Thyroid gland (tissue), 4 donors: Measurements from ENCODE around the gene MDN1.

ENCODE experiments used
- POLR2A ChIP-seq, 2 donors: fragments of 450-650 bp; IDR thresholded peaks; one replicate each; pipeline ENCODE4 v1.6.1; 2017; ENCODE audit warnings: antibody characterized with exemption in 2 of 2, mild to moderate bottlenecking in 2 of 2, moderate library complexity in 1 of 2
- TF ChIP-seq, protein P1 (sequence below), 6 experiments: fragments of 200-600 bp in 3 of 6; fragments of 450-650 bp in 3 of 6; sonication (generic) in 3 of 6; IDR thresholded peaks; one replicate each; pipeline ENCODE4 v1.5.1; 2016 to 2019; ENCODE audit warnings: antibody characterized with exemption in 6 of 6, mild to moderate bottlenecking in 2 of 6, inconsistent platforms in 1 of 6, moderate library complexity in 1 of 6

GRCh38 chr6:89727501-89727900 is 92.1 kb downstream of the MDN1 start:
- TF ChIP-seq, protein P1, sequence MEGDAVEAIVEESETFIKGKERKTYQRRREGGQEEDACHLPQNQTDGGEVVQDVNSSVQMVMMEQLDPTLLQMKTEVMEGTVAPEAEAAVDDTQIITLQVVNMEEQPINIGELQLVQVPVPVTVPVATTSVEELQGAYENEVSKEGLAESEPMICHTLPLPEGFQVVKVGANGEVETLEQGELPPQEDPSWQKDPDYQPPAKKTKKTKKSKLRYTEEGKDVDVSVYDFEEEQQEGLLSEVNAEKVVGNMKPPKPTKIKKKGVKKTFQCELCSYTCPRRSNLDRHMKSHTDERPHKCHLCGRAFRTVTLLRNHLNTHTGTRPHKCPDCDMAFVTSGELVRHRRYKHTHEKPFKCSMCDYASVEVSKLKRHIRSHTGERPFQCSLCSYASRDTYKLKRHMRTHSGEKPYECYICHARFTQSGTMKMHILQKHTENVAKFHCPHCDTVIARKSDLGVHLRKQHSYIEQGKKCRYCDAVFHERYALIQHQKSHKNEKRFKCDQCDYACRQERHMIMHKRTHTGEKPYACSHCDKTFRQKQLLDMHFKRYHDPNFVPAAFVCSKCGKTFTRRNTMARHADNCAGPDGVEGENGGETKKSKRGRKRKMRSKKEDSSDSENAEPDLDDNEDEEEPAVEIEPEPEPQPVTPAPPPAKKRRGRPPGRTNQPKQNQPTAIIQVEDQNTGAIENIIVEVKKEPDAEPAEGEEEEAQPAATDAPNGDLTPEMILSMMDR (IDR thresholded peaks at IDR 0.05): no peak
- no peak for TF ChIP-seq POLR2A (IDR thresholded peaks at IDR 0.05)
